ENCODE measurements around the gene PRM1.

Gene PRM1

GRCh38 chr16:11280616-11281522 is at the start of gene PRM1:
PRM1 (minus strand) TSS chr16:11281330; CDS start chr16:11281238, 92 bp downstream.
- no peak for FAIRE-seq
- no peak for TF ChIP-seq POLR2A (IDR thresholded peaks at IDR 0.05; ENCODE audit: low read depth, low read length)
- DNase-seq (ENCODE audit: insufficient read length, low spot score): no peak

GRCh38 chr16:11330526-11331237 is 49.6 kb upstream of the PRM1 start:
- FAIRE-seq: no peak
- no peak for DNase-seq (ENCODE audit: insufficient read length, low spot score)
- no peak for TF ChIP-seq POLR2A (IDR thresholded peaks at IDR 0.05; ENCODE audit: low read depth, low read length)

GRCh38 chr16:11329891-11330290 is 48.8 kb upstream of the PRM1 start:
- no peak for TF ChIP-seq POLR2A (IDR thresholded peaks at IDR 0.05; ENCODE audit: low read depth, low read length)
- FAIRE-seq (no peak), DNase-seq (ENCODE audit: insufficient read length, low spot score) (no peak)

GRCh38 chr16:11329071-11329491 is 48.0 kb upstream of the PRM1 start:
- DNase-seq (ENCODE audit: insufficient read length, low spot score) (no peak), FAIRE-seq (no peak)
- TF ChIP-seq POLR2A (IDR thresholded peaks at IDR 0.05; ENCODE audit: low read depth, low read length): no peak

- no peak for TF ChIP-seq POLR2A (IDR thresholded peaks at IDR 0.05; ENCODE audit: low read depth, low read length)
- FAIRE-seq: peak; percentile 41
- DNase-seq (ENCODE audit: insufficient read length, low spot score): peak; percentile 93
These were observed 47.3 kb upstream of the PRM1 start for GRCh38 chr16:11328172-11329070.

GRCh38 chr16:11327277-11328171 is 46.4 kb upstream of the PRM1 start:
- no peak for TF ChIP-seq POLR2A (IDR thresholded peaks at IDR 0.05; ENCODE audit: low read depth, low read length)
- FAIRE-seq: no peak
- DNase-seq (ENCODE audit: insufficient read length, low spot score): no peak

GRCh38 chr16:11326737-11327276 is 45.7 kb upstream of the PRM1 start:
- TF ChIP-seq POLR2A (IDR thresholded peaks at IDR 0.05; ENCODE audit: low read depth, low read length): no peak
- no peak for DNase-seq (ENCODE audit: insufficient read length, low spot score)
- no peak for FAIRE-seq

GRCh38 chr16:11326084-11326736 is 45.1 kb upstream of the PRM1 start:
- FAIRE-seq (no peak), DNase-seq (ENCODE audit: insufficient read length, low spot score) (no peak)
- no peak for TF ChIP-seq POLR2A (IDR thresholded peaks at IDR 0.05; ENCODE audit: low read depth, low read length)

- FAIRE-seq: no peak
- TF ChIP-seq POLR2A (IDR thresholded peaks at IDR 0.05; ENCODE audit: low read depth, low read length): no peak
- DNase-seq (ENCODE audit: insufficient read length, low spot score): no peak
These were observed 44.4 kb upstream of the PRM1 start for GRCh38 chr16:11325404-11326083.

- FAIRE-seq: no peak
- TF ChIP-seq POLR2A (IDR thresholded peaks at IDR 0.05; ENCODE audit: low read depth, low read length): no peak
- no peak for DNase-seq (ENCODE audit: insufficient read length, low spot score)
These were observed 42.6 kb upstream of the PRM1 start for GRCh38 chr16:11323551-11324336.

- no peak for TF ChIP-seq POLR2A (IDR thresholded peaks at IDR 0.05; ENCODE audit: low read depth, low read length)
- DNase-seq (ENCODE audit: insufficient read length, low spot score): no peak
- no peak for FAIRE-seq
These were observed 41.7 kb upstream of the PRM1 start for GRCh38 chr16:11322823-11323222.

Measured in H54 (cell line).